Measurements from ENCODE around the gene NRXN3. TPM values are rescaled to one million over a fixed set of nuclear protein-coding genes. Genes with fewer than 3 reads are reported as not detected.

The NRXN3 gene
- total and polyA plus RNA-seq, 2 of the 4 experiments (the other 2 are of a cell fraction) = 4.8 to 25.1 TPM

GRCh38 chr14:78448164-78449094 lies 278.3 kb downstream of the NRXN3 start:
- no peak overlapping the region for H4K8ac ChIP-seq (ENCODE audit: low read depth in 2 of 2, low read length in 2 of 2)
- 15% methylated on average over 4 of the region's 13 CpGs; no CpG with 5 or more reads in 1 of the 2 experiments for WGBS, 2 experiments (ENCODE audit: extremely low coverage in 2 of 2, insufficient read length in 1 of 2)
- DNase-seq (no peak), ATAC-seq (ENCODE audit: low read depth) (no peak)
- intact Hi-C loops (cut with micrococcal nuclease) (no loop called here), in situ Hi-C loops (cut with MboI; ENCODE audit: low sequenced_read_pairs) (no loop called here), dilution Hi-C loops (cut with HindIII; ENCODE audit: low sequenced_read_pairs, unreplicated experiment) (no loop called here)
- H3K27me3 ChIP-seq (ENCODE audit: control insufficient read depth, insufficient read depth, low read length) = no peaks in the 10 kb centered on the region
- H3K23ac ChIP-seq (ENCODE audit: low read depth, low read length) = no peak overlapping the region
- H2BK120ac ChIP-seq (ENCODE audit: low read depth, low read length) = no peak overlapping the region
- H3K9me3 ChIP-seq (ENCODE audit: control insufficient read depth, insufficient read depth, low read length) = peaks cover 23% of the 10 kb centered on the region
- H3K4ac ChIP-seq (ENCODE audit: low read depth, low read length) = no peak overlapping the region
- H2AFZ ChIP-seq (replicated peaks; ENCODE audit: low read length, poor library complexity) = no peak overlapping the region
- no peak overlapping the region for H3K14ac ChIP-seq (replicated peaks; ENCODE audit: low read depth, low read length)
- no peak overlapping the region for H2BK20ac ChIP-seq (ENCODE audit: low read depth, low read length)
- H4K5ac ChIP-seq (ENCODE audit: low read depth, low read length) = no peak overlapping the region
- ChIA-PET CTCF (interaction anchor here (0.5 kb wide), 1 partner anchor 25 kb away, joined by 9 read pairs; no protein-coding TSS in a partner anchor), POLR2A (ENCODE audit: unreplicated experiment) (no interaction called here)
- H3K4me1 ChIP-seq (ENCODE audit: control insufficient read depth, insufficient read depth, low read length) = no peaks in the 10 kb centered on the region
- no peak overlapping the region for H3K9ac ChIP-seq (ENCODE audit: low read depth, low read length)
- no peak overlapping the region for H3K27ac ChIP-seq (ENCODE audit: insufficient read depth, low read length)
- H4K91ac ChIP-seq (ENCODE audit: insufficient read depth, low read depth, low read length) = no peak overlapping the region
- no peak overlapping the region for H3K56ac ChIP-seq (ENCODE audit: extremely low read depth, insufficient read depth, low read length)
- no peaks in the 10 kb centered on the region for H3K36me3 ChIP-seq (ENCODE audit: control insufficient read depth, insufficient read depth, low read length)
- H2BK5ac ChIP-seq (ENCODE audit: low read depth, low read length, poor library complexity, severe bottlenecking) = no peak overlapping the region
- no peaks in the 10 kb centered on the region for H3K9me1 ChIP-seq (ENCODE audit: insufficient read depth, low read length)
- H3K4me2 ChIP-seq (ENCODE audit: low read depth, low read length) = no peak overlapping the region
- H3K4me3 ChIP-seq (ENCODE audit: insufficient read depth, low read depth, low read length) = no peak overlapping the region
- no TSS peak for BruUV-seq (replicated peaks)
- H3K18ac ChIP-seq (ENCODE audit: low read depth, low read length) = no peak overlapping the region
- no peak overlapping the region for H2AK5ac ChIP-seq (ENCODE audit: low read depth, low read length)
- H2AK9ac ChIP-seq (replicated peaks; ENCODE audit: low read depth, low read length, poor library complexity) = no peak overlapping the region
- no peak overlapping the region for H2BK15ac ChIP-seq (ENCODE audit: low read depth, low read length)
- no peaks in the 10 kb centered on the region for H4K20me1 ChIP-seq (ENCODE audit: insufficient read depth, low read length)
- H3K79me1 ChIP-seq (ENCODE audit: low read depth in 1 of 2, low read length in 2 of 2) = no peaks in the 10 kb centered on the region
- TF ChIP-seq MAFK (IDR thresholded peaks at IDR 0.05; ENCODE audit: low read depth, low read length) = no peak
- no peak for TF ChIP-seq CHD1 (IDR thresholded peaks at IDR 0.05; ENCODE audit: low read depth, low read length)
- TF ChIP-seq CTCF (conservative IDR thresholded peaks at IDR 0.05; ENCODE audit: low read depth, low read length) = peak; percentile 48
- TF ChIP-seq NFE2L2 (IDR thresholded peaks at IDR 0.05; ENCODE audit: low read depth, low read length) = no peak
- no peak for TF ChIP-seq MAZ (IDR thresholded peaks at IDR 0.05; ENCODE audit: borderline replicate concordance, low read depth, low read length)
- TF ChIP-seq POLR2A (IDR thresholded peaks at IDR 0.05; ENCODE audit: low read depth, low read length) = no peak
- no peak for TF ChIP-seq RCOR1 (IDR thresholded peaks at IDR 0.05; ENCODE audit: insufficient replicate concordance, low read length)
- TF ChIP-seq FOS (IDR thresholded peaks at IDR 0.05; ENCODE audit: low read depth, low read length) = no peak
- no peak for TF ChIP-seq BHLHE40 (IDR thresholded peaks at IDR 0.05; ENCODE audit: low read depth, low read length)
- TF ChIP-seq SMC3 (IDR thresholded peaks at IDR 0.05; ENCODE audit: low read depth, low read length) = peak; percentile 36
- TF ChIP-seq MXI1 (IDR thresholded peaks at IDR 0.05; ENCODE audit: borderline replicate concordance, low read depth, low read length) = no peak
- peak; percentile 43; the same call in 1 of the 2 replicates for TF ChIP-seq RAD21 (IDR thresholded peaks at IDR 0.05; ENCODE audit: low read length)
- TF ChIP-seq ELK1 (IDR thresholded peaks at IDR 0.05; ENCODE audit: borderline replicate concordance, low read depth, low read length) = no peak
- TF ChIP-seq USF2 (IDR thresholded peaks at IDR 0.05; ENCODE audit: low read depth, low read length) = no peak

Data from IMR-90 (cell line).